LNCAP (cell line): ENCODE measurements around the gene RFTN1.

Experiments used
- TF ChIP-seq, protein P1 (sequence below): fragments of 450-650 bp; IDR thresholded peaks from 2 replicates; pipeline ENCODE4 v1.5.1; 2017; ENCODE audit warnings: mild to moderate bottlenecking

Gene RFTN1

DNA sequence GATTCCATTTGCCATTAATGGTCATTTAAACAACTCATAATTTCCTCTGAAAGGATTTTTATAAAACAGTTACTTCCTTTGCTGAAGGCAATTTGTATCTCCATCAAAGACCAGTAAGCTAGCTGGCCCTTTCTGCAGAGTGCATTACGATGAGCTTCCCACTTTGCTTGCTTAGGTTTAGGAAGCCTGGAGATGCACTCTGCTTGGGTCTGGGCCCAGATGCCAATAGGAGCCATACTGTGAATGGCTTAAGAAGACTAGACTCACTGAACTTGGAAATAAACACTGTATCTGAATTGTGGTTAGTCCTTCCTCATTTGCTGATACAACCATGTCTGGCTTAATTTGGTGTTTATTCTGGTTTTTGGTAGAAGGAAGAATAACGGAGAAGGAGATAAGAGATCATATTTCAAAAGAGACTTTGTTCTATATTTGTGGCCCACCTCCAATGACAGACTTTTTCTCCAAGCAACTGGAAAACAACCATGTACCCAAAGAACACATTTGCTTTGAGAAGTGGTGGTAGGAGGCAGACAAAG, 210.4 kb downstream of the RFTN1 start:
- TF ChIP-seq, protein P1, sequence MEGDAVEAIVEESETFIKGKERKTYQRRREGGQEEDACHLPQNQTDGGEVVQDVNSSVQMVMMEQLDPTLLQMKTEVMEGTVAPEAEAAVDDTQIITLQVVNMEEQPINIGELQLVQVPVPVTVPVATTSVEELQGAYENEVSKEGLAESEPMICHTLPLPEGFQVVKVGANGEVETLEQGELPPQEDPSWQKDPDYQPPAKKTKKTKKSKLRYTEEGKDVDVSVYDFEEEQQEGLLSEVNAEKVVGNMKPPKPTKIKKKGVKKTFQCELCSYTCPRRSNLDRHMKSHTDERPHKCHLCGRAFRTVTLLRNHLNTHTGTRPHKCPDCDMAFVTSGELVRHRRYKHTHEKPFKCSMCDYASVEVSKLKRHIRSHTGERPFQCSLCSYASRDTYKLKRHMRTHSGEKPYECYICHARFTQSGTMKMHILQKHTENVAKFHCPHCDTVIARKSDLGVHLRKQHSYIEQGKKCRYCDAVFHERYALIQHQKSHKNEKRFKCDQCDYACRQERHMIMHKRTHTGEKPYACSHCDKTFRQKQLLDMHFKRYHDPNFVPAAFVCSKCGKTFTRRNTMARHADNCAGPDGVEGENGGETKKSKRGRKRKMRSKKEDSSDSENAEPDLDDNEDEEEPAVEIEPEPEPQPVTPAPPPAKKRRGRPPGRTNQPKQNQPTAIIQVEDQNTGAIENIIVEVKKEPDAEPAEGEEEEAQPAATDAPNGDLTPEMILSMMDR, result no peak

- TF ChIP-seq, protein P1, result no peak
Observed at GRCh38 chr3:16302082-16302631, 211.3 kb downstream of the RFTN1 start.

DNA sequence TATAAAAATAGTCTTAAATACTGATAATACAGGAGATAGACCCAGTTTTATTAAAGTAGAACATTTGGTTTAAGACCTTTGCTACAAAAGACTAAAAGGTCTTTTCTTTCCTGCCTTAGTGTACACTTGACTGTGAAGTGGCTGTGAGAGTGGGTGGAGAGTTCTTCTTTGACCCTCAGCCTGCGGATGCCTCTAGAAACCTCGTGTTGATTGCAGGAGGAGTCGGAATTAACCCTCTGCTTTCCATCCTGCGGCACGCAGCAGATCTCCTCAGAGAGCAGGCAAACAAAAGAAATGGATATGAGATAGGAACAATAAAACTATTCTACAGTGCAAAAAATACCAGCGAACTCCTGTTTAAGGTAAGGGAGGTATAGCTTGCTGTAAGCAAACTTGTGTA, 212.0 kb downstream of the RFTN1 start:
- TF ChIP-seq, protein P1, result no peak

GRCh38 chr3:16300881-16301359, 212.6 kb downstream of the RFTN1 start:
- TF ChIP-seq, protein P1, result no peak

DNA sequence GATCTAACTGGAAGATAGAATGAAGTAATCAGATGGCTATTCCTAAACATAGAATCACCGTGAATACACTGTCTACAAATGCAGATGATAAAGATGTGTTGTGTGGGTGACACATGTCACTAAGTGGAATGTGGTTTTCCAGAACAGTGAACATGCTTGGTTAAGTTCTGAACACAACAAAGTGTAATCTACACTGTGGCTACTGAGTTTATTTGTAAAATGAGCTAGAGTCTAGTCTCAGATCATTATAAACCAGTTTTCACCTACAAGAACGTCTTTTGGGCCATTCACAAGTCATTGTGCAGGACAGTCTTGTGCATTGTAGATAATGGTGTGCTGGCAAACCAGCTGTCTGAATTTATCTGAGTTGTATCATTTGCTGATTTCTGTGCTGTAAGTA, 213.2 kb downstream of the RFTN1 start:
- TF ChIP-seq, protein P1, result no peak

GRCh38 chr3:16299746-16300145, 213.8 kb downstream of the RFTN1 start:
- TF ChIP-seq, protein P1, result no peak

- TF ChIP-seq, protein P1, result no peak
Observed at GRCh38 chr3:16298891-16299290, 214.6 kb downstream of the RFTN1 start.
